Sigmoid colon (tissue), 7 donors: ENCODE measurements around the gene HSPA6. TPM values are rescaled to one million over a fixed set of nuclear protein-coding genes. Genes with fewer than 3 reads are reported as not detected.
A peak's percentile ranks its signal among the peaks of the same experiment; 100 is the strongest.

ENCODE experiments used
- DNase-seq: peaks from one replicate; pipeline ENCODE4 v3.0.0-alpha.2; 2019
- H3K27ac ChIP-seq, 4 donors: fragments of 200-600 bp; sonication (generic); one replicate each; pipeline ENCODE4 v1.5.1; 2016 to 2019; ENCODE audit warnings: mild to moderate bottlenecking in 1 of 4
- H3K27me3 ChIP-seq, 3 donors: fragments of 200-600 bp; sonication (generic); one replicate each; pipeline ENCODE4 v1.5.1; 2019; ENCODE audit warnings: mild to moderate bottlenecking in 1 of 3
- H3K36me3 ChIP-seq, 4 donors: fragments of 200-600 bp; sonication (generic); one replicate each; pipeline ENCODE4 v1.5.1; 2016 to 2019
- H3K4me1 ChIP-seq, 4 donors: fragments of 200-600 bp; sonication (generic); one replicate each; pipeline ENCODE4 v1.5.1; 2017 to 2019
- H3K4me3 ChIP-seq, 4 donors: fragments of 200-600 bp; sonication (generic); one replicate each; pipeline ENCODE4 v1.5.1; 2017 to 2019; ENCODE audit warnings: mild to moderate bottlenecking in 2 of 4, moderate library complexity in 1 of 4
- H3K9me3 ChIP-seq, 4 donors: fragments of 200-600 bp in 3 of 4; sonication (generic) in 3 of 4; one replicate each; pipeline versions ENCODE4 v1.5.1 to v1.6.1; 2013 to 2019
- CTCF ChIP-seq, 4 experiments: fragments of 450-650 bp in 3 of 4; fragments of 200-600 bp in 1 of 4; IDR thresholded peaks; one replicate each; pipeline ENCODE4 v1.5.1; 2016 to 2019; ENCODE audit warnings: antibody characterized with exemption in 4 of 4, mild to moderate bottlenecking in 3 of 4, moderate library complexity in 2 of 4
- EP300 ChIP-seq, 4 donors: sonication (generic); formaldehyde crosslinking; IDR thresholded peaks; one replicate each; pipeline ENCODE4 v1.6.1; 2017; ENCODE audit warnings: antibody characterized with exemption in 4 of 4
- POLR2A ChIP-seq, 2 donors: fragments of 450-650 bp; IDR thresholded peaks; one replicate each; pipeline ENCODE4 v1.6.1; 2016; ENCODE audit warnings: antibody characterized with exemption in 2 of 2, mild to moderate bottlenecking in 2 of 2, moderate library complexity in 2 of 2
- POLR2AphosphoS5 ChIP-seq, 4 donors: sonication (generic); formaldehyde crosslinking; IDR thresholded peaks; one replicate each; pipeline ENCODE4 v1.6.1; 2017; ENCODE audit warnings: antibody characterized with exemption in 4 of 4
- WGBS, 2 donors: extraction: QIAGEN DNeasy Blood & Tissue Kit; methylation state at CpG; one replicate each; pipeline ENCODE4 v1.1.7; 2013; 5-methylcytosine and 5-hydroxymethylcytosine counted together
- intact Hi-C: fragments of 100-400 bp; cut with DNase I; formaldehyde crosslinking; loops from one replicate; pipeline ENCODE4 v1.15.1; 2023
- polyA plus RNA-seq, 3 donors: library from polyadenylated mRNA; stranded (reverse); fragments of 200-250 nt; gene quantifications; one replicate each; pipeline ENCODE4 v1.2.3, GENCODE V29; 2013
- total RNA-seq, 4 donors: library from RNA; depleted of rRNA; stranded (reverse); fragments of >200 nt; gene quantifications; one replicate each; pipeline ENCODE4 v1.1.0, GENCODE V29; 2016
- donor health status: healthy with polysubstance abuse.
- donor health status: Bipolar disorder and iron deficiency.
- donor health status: healthy.

HSPA6 gene
- total and polyA plus RNA-seq, 7 donors: 0.60 to 2.9 (median 2.1) TPM; not detected in 1

GRCh38 chr1:161482610-161483009 is 41.7 kb upstream of the HSPA6 start:
- Histone ChIP-seq H3K9me3 (no peaks in the 10 kb centered on the region), H3K4me3 (no peak overlapping the region), H3K36me3 (no peaks in the 10 kb centered on the region), H3K27ac (no peak overlapping the region), H3K4me1 (no peaks in the 10 kb centered on the region), H3K27me3 (peaks cover 0 to 37% (median 14%) of the 10 kb centered on the region in 3 donors)
- no peak for DNase-seq
- 61 to 82% methylated on average over 6 of the region's 6 CpGs for WGBS, 2 donors
- intact Hi-C loops: loop anchor here (10.0 kb wide), 2 partner anchors 262 to 552 kb away; partner anchors contain the start of gene DUSP12
- no peak for TF ChIP-seq CTCF (IDR thresholded peaks at IDR 0.05)
- TF ChIP-seq POLR2AphosphoS5 (IDR thresholded peaks at IDR 0.05): no peak
- TF ChIP-seq EP300 (IDR thresholded peaks at IDR 0.05): no peak
- no peak for TF ChIP-seq POLR2A (IDR thresholded peaks at IDR 0.05)

- H3K9me3 ChIP-seq: no peaks in the 10 kb centered on the region
- peaks cover 0 to 32% (median 14%) of the 10 kb centered on the region in 3 donors for H3K27me3 ChIP-seq
- no peaks in the 10 kb centered on the region for H3K4me1 ChIP-seq
- no peak for DNase-seq
- no peaks in the 10 kb centered on the region for H3K36me3 ChIP-seq
- 87 to 90% methylated on average over 3 of the region's 3 CpGs for WGBS, 2 donors
- H3K27ac ChIP-seq: no peak overlapping the region
- intact Hi-C loops: loop anchor here (10.0 kb wide), 2 partner anchors 261 to 551 kb away; partner anchors contain the start of gene DUSP12
- no peak for TF ChIP-seq POLR2AphosphoS5 (IDR thresholded peaks at IDR 0.05)
- TF ChIP-seq POLR2A (IDR thresholded peaks at IDR 0.05): no peak
- no peak for TF ChIP-seq CTCF (IDR thresholded peaks at IDR 0.05)
- TF ChIP-seq EP300 (IDR thresholded peaks at IDR 0.05): no peak
- H3K4me3 ChIP-seq: no peak overlapping the region
Observed at GRCh38 chr1:161483361-161483760, 41.0 kb upstream of the HSPA6 start.

GRCh38 chr1:161484613-161485012 is 39.7 kb upstream of the HSPA6 start:
- DNase-seq: no peak
- no peaks in the 10 kb centered on the region for H3K9me3 ChIP-seq
- peaks cover 0 to 22% (median 9%) of the 10 kb centered on the region in 3 donors for H3K27me3 ChIP-seq
- intact Hi-C loops: loop anchor here (10.0 kb wide), 2 partner anchors 260 to 550 kb away; partner anchors contain the start of gene DUSP12
- no peak overlapping the region for H3K4me3 ChIP-seq
- 77 to 81% methylated on average over 2 of the region's 2 CpGs for WGBS, 2 donors
- no peaks in the 10 kb centered on the region for H3K36me3 ChIP-seq
- no peaks in the 10 kb centered on the region for H3K4me1 ChIP-seq
- no peak for TF ChIP-seq POLR2AphosphoS5 (IDR thresholded peaks at IDR 0.05)
- TF ChIP-seq EP300 (IDR thresholded peaks at IDR 0.05): no peak
- TF ChIP-seq POLR2A (IDR thresholded peaks at IDR 0.05): no peak
- no peak for TF ChIP-seq CTCF (IDR thresholded peaks at IDR 0.05)
- H3K27ac ChIP-seq: no peak overlapping the region

- H3K9me3 ChIP-seq: no peaks in the 10 kb centered on the region
- intact Hi-C loops: loop anchor here (10.0 kb wide), 2 partner anchors 258 to 548 kb away; partner anchors contain the start of gene DUSP12
- H3K4me1 ChIP-seq: no peaks in the 10 kb centered on the region
- TF ChIP-seq POLR2AphosphoS5 (IDR thresholded peaks at IDR 0.05) (no peak), CTCF (IDR thresholded peaks at IDR 0.05) (peak; percentile 27 to 78 (median 58)), EP300 (IDR thresholded peaks at IDR 0.05) (no peak)
- no peak overlapping the region for H3K4me3 ChIP-seq
- H3K36me3 ChIP-seq: no peaks in the 10 kb centered on the region
- WGBS, 2 donors: 49 to 54% methylated on average over 8 of the region's 8 CpGs
- H3K27me3 ChIP-seq: peaks cover 0 to 11% (median 2%) of the 10 kb centered on the region in 3 donors
- DNase-seq: no peak
- H3K27ac ChIP-seq: no peak overlapping the region
Observed at GRCh38 chr1:161486806-161487741, 37.3 kb upstream of the HSPA6 start.
